Stimulated activated CD4-positive, alpha-beta T cell treated with anti-CD3 and anti-CD28 coated beads, Interleukin-4, amount 100 ng/mL, for 48 hours (primary cell): ENCODE measurements around the gene INHBB.

ENCODE experiments used
- DNase-seq, 2 donors: peaks; one replicate each; pipeline ENCODE4 v3.0.0-alpha.2; 2020; ENCODE audit warnings: low read depth in 2 of 2

Gene INHBB

GRCh38 chr2:120355780-120356266 is 9.9 kb downstream of the INHBB start:
- no peak for DNase-seq

- no peak for DNase-seq
Measured at GRCh38 chr2:120357768-120358167, 11.8 kb downstream of the INHBB start.

- DNase-seq = no peak
Measured at GRCh38 chr2:120358734-120359465, 13.0 kb downstream of the INHBB start.

GRCh38 chr2:120360307-120360855 is 14.4 kb downstream of the INHBB start:
- no peak for DNase-seq

- DNase-seq = no peak
Measured at GRCh38 chr2:120362926-120363325, 17.0 kb downstream of the INHBB start.

- DNase-seq = no peak
Measured at GRCh38 chr2:120365236-120365793, 19.4 kb downstream of the INHBB start.

- DNase-seq = no peak
Measured at GRCh38 chr2:120366698-120367097, 20.8 kb downstream of the INHBB start.

- no peak for DNase-seq
Measured at GRCh38 chr2:120367221-120367620, 21.3 kb downstream of the INHBB start.

GRCh38 chr2:120367649-120368048 is 21.7 kb downstream of the INHBB start:
- no peak for DNase-seq

GRCh38 chr2:120368086-120368485 is 22.1 kb downstream of the INHBB start:
- DNase-seq = no peak

GRCh38 chr2:120369250-120369649 is 23.3 kb downstream of the INHBB start:
- DNase-seq = no peak

GRCh38 chr2:120371969-120372625 is 26.2 kb downstream of the INHBB start:
- DNase-seq = no peak

GRCh38 chr2:120372816-120373215 is 26.9 kb downstream of the INHBB start:
- DNase-seq = no peak

GRCh38 chr2:120373424-120373823 is 27.5 kb downstream of the INHBB start:
- DNase-seq = no peak

GRCh38 chr2:120374821-120375220 is 28.9 kb downstream of the INHBB start:
- DNase-seq = no peak

GRCh38 chr2:120375251-120376020 is 29.5 kb downstream of the INHBB start:
- DNase-seq = no peak

GRCh38 chr2:120376101-120376500 is 30.2 kb downstream of the INHBB start:
- no peak for DNase-seq

GRCh38 chr2:120376679-120377640 is 31.0 kb downstream of the INHBB start:
- no peak for DNase-seq

- DNase-seq = no peak
Measured at GRCh38 chr2:120378605-120379004, 32.7 kb downstream of the INHBB start.
